Measurements from ENCODE around the gene DCAF5. TPM values are rescaled to one million over a fixed set of nuclear protein-coding genes. Genes with fewer than 3 reads are reported as not detected.
A peak's percentile ranks its signal among the peaks of the same experiment; 100 is the strongest.

Gene DCAF5
- total RNA-seq, 1 experiment from 2014 or later: 22.0 TPM

DNA sequence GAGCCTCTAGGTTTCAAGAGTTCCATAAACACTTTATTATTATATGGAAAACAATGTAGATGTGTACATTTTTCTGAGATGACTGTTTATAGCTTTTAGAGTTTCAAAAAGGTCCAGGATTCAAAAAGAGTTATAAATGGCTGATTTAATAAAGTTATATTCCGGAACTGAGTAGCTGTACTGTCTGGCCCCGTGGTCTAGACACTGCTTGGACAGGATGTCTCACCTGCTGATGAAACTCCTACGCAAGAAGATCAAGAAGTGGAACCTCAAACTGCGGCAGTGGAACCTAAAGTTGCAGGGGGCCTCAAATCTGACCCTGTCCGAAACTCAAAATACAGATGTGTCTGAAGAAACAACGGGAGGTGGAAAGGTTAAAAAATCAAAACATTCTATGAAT, 69.7 kb downstream of the DCAF5 start:
- no TSS peak for BruUV-seq (replicated peaks)
- Histone ChIP-seq H3K27me3 (replicated peaks; ENCODE audit: insufficient read depth, low read depth, low read length, poor library complexity) (no peaks in the 10 kb centered on the region), H3K36me3 (ENCODE audit: insufficient read depth, low read length, poor library complexity, severe bottlenecking) (no peaks in the 10 kb centered on the region), H3K4me1 (ENCODE audit: insufficient read depth, low read length, poor library complexity, severe bottlenecking) (peaks cover 5% of the 10 kb centered on the region), H3K4me3 (ENCODE audit: low read depth, low read length, poor library complexity, severe bottlenecking) (no peak overlapping the region), H3K9me3 (ENCODE audit: low read depth, low read length, poor library complexity, severe bottlenecking) (no peaks in the 10 kb centered on the region), H3K27ac (ENCODE audit: low read depth, low read length, poor library complexity, severe bottlenecking) (no peak overlapping the region)
- ChIA-PET POLR2A (ENCODE audit: low non-redundant PET) (no interaction called here), CTCF (no interaction called here)
- TF ChIP-seq, protein P1, sequence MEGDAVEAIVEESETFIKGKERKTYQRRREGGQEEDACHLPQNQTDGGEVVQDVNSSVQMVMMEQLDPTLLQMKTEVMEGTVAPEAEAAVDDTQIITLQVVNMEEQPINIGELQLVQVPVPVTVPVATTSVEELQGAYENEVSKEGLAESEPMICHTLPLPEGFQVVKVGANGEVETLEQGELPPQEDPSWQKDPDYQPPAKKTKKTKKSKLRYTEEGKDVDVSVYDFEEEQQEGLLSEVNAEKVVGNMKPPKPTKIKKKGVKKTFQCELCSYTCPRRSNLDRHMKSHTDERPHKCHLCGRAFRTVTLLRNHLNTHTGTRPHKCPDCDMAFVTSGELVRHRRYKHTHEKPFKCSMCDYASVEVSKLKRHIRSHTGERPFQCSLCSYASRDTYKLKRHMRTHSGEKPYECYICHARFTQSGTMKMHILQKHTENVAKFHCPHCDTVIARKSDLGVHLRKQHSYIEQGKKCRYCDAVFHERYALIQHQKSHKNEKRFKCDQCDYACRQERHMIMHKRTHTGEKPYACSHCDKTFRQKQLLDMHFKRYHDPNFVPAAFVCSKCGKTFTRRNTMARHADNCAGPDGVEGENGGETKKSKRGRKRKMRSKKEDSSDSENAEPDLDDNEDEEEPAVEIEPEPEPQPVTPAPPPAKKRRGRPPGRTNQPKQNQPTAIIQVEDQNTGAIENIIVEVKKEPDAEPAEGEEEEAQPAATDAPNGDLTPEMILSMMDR (conservative IDR thresholded peaks at IDR 0.05; ENCODE audit: low read depth, low read length): no peak
- no peak for TF ChIP-seq EZH2 (IDR thresholded peaks at IDR 0.05; ENCODE audit: borderline replicate concordance, low read depth, low read length, poor library complexity, severe bottlenecking)
- intact Hi-C loops (cut with micrococcal nuclease; ENCODE audit: unreplicated experiment): no loop called here
- no peak for DNase-seq (ENCODE audit: low spot score)

DNA sequence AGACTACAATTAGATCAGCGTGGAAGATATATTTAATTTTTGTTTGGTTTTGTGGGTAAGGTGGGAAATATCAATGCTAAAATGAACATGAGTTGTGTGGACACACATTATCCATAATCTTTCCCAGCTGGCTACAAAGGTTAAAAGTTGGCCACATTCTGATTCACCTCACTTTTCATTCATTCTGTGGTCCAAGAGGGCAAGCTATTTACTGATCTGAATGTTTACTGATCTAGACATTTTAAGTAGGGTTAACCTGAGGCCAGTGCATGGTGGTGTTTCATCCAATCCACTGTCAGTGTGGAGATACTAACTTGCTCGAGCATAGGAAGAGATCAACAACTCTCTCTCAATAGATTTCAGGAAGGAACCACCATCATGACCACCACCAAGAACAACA, 71.6 kb downstream of the DCAF5 start:
- DNase-seq (ENCODE audit: low spot score): no peak
- no peaks in the 10 kb centered on the region for H3K36me3 ChIP-seq (ENCODE audit: insufficient read depth, low read length, poor library complexity, severe bottlenecking)
- H3K27ac ChIP-seq (ENCODE audit: low read depth, low read length, poor library complexity, severe bottlenecking): no peak overlapping the region
- no peaks in the 10 kb centered on the region for H3K9me3 ChIP-seq (ENCODE audit: low read depth, low read length, poor library complexity, severe bottlenecking)
- intact Hi-C loops (cut with micrococcal nuclease; ENCODE audit: unreplicated experiment): no loop called here
- H3K4me1 ChIP-seq (ENCODE audit: insufficient read depth, low read length, poor library complexity, severe bottlenecking): peaks cover 5% of the 10 kb centered on the region
- no peak overlapping the region for H3K4me3 ChIP-seq (ENCODE audit: low read depth, low read length, poor library complexity, severe bottlenecking)
- no TSS peak for BruUV-seq (replicated peaks)
- ChIA-PET POLR2A (ENCODE audit: low non-redundant PET) (no interaction called here), CTCF (no interaction called here)
- TF ChIP-seq, protein P1 (conservative IDR thresholded peaks at IDR 0.05; ENCODE audit: low read depth, low read length): no peak
- no peak for TF ChIP-seq EZH2 (IDR thresholded peaks at IDR 0.05; ENCODE audit: borderline replicate concordance, low read depth, low read length, poor library complexity, severe bottlenecking)
- no peaks in the 10 kb centered on the region for H3K27me3 ChIP-seq (replicated peaks; ENCODE audit: insufficient read depth, low read depth, low read length, poor library complexity)

DNA sequence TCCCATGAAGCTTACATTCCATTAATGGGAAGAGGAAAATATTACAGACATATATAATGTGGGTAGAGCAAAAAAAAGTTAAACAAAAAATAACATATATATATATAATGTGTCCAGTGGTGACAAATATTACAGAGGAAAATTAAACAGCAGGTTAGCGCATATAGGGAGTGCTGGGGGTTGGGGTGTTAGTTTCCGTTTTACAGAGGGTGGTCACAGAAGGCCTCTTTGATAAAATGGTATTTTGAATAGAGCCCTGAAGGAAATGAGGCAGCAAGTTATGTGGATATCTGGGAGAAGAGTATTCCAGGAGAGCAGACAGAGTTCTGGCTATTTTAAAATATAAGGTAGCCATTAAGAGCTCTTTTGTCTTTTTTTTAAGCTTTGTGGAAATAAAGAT, 73.2 kb downstream of the DCAF5 start:
- Histone ChIP-seq H3K27me3 (replicated peaks; ENCODE audit: insufficient read depth, low read depth, low read length, poor library complexity) (no peaks in the 10 kb centered on the region), H3K9me3 (ENCODE audit: low read depth, low read length, poor library complexity, severe bottlenecking) (no peaks in the 10 kb centered on the region), H3K4me1 (ENCODE audit: insufficient read depth, low read length, poor library complexity, severe bottlenecking) (peaks cover 5% of the 10 kb centered on the region), H3K4me3 (ENCODE audit: low read depth, low read length, poor library complexity, severe bottlenecking) (no peak overlapping the region), H3K27ac (ENCODE audit: low read depth, low read length, poor library complexity, severe bottlenecking) (peak overlapping the region; percentile 43), H3K36me3 (ENCODE audit: insufficient read depth, low read length, poor library complexity, severe bottlenecking) (no peaks in the 10 kb centered on the region)
- no peak for DNase-seq (ENCODE audit: low spot score)
- intact Hi-C loops (cut with micrococcal nuclease; ENCODE audit: unreplicated experiment): no loop called here
- TF ChIP-seq, protein P1 (conservative IDR thresholded peaks at IDR 0.05; ENCODE audit: low read depth, low read length): no peak
- no peak for TF ChIP-seq EZH2 (IDR thresholded peaks at IDR 0.05; ENCODE audit: borderline replicate concordance, low read depth, low read length, poor library complexity, severe bottlenecking)
- BruUV-seq (replicated peaks): no TSS peak
- CTCF ChIA-PET: interaction anchor here (0.6 kb wide), 1 partner anchor 145 kb away, joined by 4 read pairs; no protein-coding TSS in a partner anchor
- POLR2A ChIA-PET (ENCODE audit: low non-redundant PET): no interaction called here

Measured in A673 (cell line).